Measurements from ENCODE around the gene GPBAR1.

GPBAR1 gene, protein sequence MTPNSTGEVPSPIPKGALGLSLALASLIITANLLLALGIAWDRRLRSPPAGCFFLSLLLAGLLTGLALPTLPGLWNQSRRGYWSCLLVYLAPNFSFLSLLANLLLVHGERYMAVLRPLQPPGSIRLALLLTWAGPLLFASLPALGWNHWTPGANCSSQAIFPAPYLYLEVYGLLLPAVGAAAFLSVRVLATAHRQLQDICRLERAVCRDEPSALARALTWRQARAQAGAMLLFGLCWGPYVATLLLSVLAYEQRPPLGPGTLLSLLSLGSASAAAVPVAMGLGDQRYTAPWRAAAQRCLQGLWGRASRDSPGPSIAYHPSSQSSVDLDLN
- long read RNA-seq, donor 1, partial matches to known transcripts, result 0 of 1 reads
- long read RNA-seq, donor 1, other reads (novel, unspliced or antisense), result 0 of 1 reads
- long read RNA-seq, donor 2, result 0 reads
- long read RNA-seq, donor 3, partial matches to known transcripts, result 0 of 1 reads
- long read RNA-seq, donor 3, other reads (novel, unspliced or antisense), result 0 of 1 reads
- long read RNA-seq, donor 4, partial matches to known transcripts, result 0 of 1 reads
- long read RNA-seq, donor 4, other reads (novel, unspliced or antisense), result 0 of 1 reads
- long read RNA-seq, donor 5, result 0 reads
- long read RNA-seq, donor 6, partial matches to known transcripts, result 0 of 3 reads
- long read RNA-seq, donor 6, other reads (novel, unspliced or antisense), result 0 of 3 reads
- long read RNA-seq, donor 7, partial matches to known transcripts, result 0 of 5 reads
- long read RNA-seq, donor 7, other reads (novel, unspliced or antisense), result 0 of 5 reads
- long read RNA-seq, donor 8, partial matches to known transcripts, result 0 of 4 reads
- long read RNA-seq, donor 8, other reads (novel, unspliced or antisense), result 0 of 4 reads

DNA sequence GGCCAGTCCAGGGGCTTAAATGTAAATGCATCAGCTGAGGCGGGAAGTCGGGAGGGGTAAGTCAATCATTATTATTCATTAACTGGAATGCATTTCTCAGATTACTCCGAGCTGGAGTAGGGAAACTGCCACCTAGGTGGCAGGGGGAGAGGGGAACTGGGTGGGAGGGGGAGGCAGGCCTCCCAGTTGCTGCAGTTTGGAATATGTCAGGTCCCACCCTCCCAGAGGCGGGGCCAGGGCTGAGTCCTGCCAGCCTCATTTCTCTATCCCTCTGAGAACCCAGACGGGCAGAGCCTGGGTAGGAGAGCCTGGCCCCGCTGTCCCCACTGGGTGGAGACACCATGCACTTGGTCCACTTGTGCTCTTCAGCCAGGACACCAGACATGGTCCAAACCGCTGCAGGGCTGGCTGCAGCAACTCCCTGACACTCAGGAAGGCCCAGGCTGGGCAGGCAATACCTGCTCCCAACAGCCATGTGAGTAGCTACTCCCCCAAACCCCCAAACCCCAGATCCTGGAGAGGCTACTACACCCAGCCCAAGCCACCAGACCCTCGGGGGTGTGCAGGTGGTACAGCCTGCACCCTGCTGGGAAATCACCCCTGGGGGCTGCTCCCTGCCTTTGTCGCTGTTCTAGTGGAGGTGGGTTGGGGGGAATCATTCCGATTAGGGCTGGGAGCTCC lies at the start of gene GPBAR1:
Gene GPBAR1, plus strand, starts transcription at position 274 of the 681 bp plus-strand sequence. CDS start 1,710 bp downstream, outside the sequence.
- DNase-seq, result peak; percentile 43

DNA sequence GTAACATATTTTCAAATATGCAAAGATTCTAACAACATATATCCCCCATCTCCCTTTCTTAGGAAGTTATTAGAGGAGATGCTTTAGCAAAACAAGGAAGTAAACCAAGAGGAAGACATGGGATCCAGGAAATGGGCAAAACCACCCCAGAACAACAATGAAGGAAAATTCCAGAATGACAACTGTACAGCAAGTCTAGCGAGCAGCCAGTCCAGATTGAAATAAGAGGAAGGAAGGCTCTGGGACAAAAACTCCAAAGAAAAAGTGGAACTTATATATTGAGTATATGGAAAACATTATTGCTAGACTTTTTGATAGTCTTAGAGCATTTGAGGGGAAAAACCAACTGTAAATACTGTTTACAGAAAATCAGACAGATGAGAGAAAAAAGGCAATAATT lies 46.7 kb upstream of the GPBAR1 start:
- DNase-seq, result no peak

DNA sequence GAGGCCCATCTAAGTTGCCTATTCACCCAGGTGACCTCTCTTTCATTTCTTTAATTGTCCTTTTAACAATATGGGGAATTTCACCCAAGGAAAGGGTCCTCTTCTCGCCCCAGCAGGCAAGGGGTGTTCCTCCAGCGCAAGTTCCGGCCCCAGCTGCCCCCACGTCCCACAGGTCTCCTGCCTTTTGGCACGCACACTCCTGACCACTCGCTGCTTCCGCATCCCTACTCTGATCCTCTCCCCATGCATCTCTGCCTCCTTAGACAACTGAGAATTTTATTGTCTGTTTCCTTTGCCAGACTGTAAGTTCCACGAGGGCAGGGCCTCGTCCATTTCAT lies 44.5 kb upstream of the GPBAR1 start:
- DNase-seq, result no peak

- peak; percentile 91 for DNase-seq
Observed at GRCh38 chr2:218216674-218217359, 44.0 kb upstream of the GPBAR1 start, which contains the start of gene ARPC2. Gene ARPC2, plus strand, starts transcription at chr2:218217189. Its CDS starts 282 bp downstream, at chr2:218217471.

DNA sequence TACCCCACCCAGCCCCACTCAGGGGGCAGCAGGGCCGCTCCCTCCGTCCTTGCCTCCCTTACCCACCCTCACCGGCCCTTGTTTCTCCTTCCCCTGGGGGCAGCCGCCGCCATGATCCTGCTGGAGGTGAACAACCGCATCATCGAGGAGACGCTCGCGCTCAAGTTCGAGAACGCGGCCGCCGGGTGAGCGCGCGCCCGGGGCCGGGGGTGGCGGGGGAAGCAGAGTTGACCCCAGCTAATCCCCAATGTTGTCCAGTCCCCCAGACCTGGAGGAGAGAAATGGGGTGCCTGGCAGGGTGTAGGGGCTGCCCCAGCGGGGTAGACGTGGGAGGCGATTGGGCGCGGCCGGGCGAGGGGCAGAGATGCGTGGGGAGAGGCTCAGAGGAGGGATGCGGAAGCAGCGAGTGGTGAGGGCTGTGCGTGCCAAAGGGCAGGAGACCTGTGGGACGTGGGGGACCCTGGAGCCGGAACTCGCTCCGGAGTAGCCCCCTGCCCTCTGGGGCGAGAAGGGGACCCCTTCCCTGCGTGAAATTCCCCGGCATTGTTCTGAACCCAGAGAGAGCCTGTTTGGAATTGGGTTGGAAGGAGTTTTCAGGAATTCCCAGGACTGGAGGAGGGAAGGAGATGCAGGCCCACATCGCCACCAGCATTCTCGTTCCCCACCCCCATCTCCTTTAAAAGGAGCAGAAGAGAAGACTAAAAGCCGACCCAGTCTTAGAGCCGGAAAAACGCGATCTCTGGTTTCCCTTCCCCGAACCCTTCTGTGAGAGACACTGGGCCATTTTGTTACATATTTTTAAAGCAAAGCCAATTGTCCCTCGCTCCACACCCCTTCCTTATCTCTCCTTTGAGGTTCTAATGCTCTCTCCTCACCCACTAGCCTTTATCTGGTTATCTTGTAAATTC lies 43.2 kb upstream of the GPBAR1 start:
- DNase-seq, result peak; percentile 75

DNA sequence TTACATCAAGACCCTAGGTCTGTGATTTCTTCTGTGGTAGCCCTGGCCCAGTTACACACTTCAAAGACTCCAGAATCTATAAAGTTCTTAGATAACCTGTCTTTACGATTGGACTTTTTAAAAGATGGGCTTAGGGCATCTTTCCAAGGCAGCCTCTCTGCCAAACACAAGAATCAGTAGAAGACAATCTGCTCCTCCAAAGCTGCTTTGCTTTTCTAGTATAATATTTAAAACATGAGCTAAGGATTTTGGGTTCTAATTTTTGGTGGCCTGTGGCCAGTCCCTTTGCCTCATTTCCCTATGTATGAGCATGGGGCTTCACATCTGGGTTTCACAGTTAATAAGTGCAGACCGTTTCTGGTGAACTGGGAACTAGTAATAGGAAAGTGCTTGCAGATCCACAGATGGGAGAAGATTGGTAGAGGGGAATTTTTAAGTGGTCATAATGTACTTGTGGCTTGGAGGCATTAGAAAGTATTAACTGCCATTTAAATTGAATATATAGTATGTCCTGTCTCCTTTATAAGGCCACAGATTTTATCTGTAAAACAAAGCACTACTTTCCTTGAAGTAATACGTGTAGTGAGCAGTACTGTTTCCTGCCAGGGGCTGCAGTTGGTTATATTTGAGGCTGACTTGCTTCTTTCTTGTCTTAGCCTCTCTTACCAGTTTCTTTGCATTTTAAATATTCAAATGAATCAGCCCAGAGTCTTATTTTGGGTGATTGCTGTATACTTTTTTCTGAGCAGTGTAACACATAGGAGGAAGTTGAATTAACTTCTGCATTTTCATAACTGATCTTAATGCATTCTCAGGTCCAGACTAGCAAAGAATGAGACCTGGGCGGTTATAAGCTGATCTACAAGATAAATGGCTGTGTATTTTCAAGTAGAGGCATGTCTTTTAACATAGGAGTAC lies 42.3 kb upstream of the GPBAR1 start:
- DNase-seq, result no peak

DNA sequence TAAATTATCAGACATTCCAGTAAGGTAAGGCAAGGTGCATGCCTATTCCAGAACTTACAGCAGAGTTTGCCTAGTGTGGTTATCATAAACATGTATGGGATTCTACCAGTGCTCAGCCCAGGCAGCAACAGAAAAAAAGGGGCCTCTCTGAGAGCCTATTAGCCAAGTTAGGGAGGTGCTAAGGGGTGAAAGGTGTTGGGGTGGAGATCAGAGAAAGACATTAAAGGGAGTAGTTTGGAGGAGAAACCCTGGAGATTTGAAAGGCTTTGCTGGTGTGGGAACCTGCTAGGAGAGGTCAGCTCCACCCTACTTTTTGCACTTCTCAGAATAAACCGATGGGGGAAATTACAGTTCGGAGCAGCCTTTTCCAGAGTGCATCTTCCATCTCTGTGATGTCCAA lies 40.9 kb upstream of the GPBAR1 start:
- DNase-seq, result no peak

DNA sequence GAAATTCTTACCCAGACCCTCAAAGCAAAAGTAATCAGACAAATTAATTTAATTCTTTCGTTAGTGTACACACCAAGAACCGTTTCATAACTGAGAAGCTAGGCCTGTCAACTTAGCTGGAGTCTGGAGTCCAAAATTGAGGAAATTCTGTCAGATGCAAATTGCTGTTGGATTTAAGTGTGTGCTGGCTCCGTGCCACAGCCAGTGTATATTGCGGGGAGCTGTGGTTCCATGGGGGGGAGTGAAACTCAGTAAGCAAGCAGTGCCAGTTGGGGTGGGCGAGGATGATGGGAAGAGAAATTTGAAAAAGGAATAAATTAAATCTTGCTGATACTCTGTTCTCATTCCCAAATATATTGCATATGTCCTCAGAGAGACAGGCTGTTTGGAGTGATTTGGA lies 39.8 kb upstream of the GPBAR1 start:
- DNase-seq, result no peak

GRCh38 chr2:218223046-218223445 lies 37.8 kb upstream of the GPBAR1 start:
- no peak for DNase-seq

- DNase-seq, result no peak
Observed at GRCh38 chr2:218224186-218224585, 36.6 kb upstream of the GPBAR1 start.

GRCh38 chr2:218226903-218227302 lies 33.9 kb upstream of the GPBAR1 start:
- DNase-seq, result no peak

DNA sequence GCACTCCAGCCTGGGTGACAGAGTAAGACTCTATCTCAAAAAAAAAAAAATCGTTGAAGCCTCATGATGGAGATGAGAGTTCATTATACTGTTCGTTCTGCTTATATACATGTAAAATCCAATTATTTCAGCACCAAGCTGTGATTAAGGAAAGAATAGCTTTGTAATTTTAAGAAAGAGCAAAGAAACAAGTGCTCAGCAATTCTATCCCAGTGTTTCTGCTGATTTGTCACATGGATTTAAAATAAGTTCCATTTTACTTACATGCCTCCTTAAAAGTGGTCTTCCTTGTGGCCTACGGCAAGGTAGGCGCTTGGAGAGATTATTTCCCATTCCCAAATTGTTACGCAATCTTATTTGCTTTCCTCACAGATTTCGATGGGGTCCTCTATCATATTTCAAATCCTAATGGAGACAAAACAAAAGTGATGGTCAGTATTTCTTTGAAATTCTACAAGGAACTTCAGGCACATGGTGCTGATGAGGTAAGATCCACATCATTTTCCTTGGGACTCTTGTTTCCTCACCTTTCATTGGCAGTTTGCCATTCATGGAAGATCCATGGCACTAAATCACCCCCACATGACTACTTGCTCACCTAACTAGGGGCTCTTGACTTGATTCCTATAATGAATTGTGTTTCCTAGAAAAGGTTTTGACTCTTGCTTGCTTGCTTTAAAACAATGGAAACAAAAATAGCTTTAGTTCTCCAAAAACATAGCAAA lies 32.3 kb upstream of the GPBAR1 start:
- no peak for DNase-seq

DNA sequence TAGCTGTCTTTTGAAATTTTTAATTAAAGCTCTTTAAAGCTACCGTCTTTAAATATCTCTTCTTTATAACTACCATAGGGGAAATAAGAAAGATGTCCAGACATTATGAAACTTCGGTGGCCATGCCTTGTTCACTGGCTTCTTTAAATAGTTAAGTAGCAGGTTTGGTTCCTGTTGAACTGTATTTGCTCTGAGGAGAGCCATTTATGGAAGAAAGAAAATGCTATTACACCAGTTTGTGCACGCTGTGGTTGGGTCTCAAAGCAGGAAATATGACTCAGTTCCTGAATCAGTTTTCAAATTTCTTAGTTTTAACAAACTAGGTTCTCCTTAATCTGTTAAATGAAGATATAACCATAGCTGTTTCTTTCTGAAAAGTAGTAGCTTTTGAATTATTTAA lies 31.6 kb upstream of the GPBAR1 start:
- no peak for DNase-seq

- no peak for DNase-seq
Observed at GRCh38 chr2:218229851-218230250, 31.0 kb upstream of the GPBAR1 start.

- no peak for DNase-seq
Observed at GRCh38 chr2:218230882-218231281, 29.9 kb upstream of the GPBAR1 start.

DNA sequence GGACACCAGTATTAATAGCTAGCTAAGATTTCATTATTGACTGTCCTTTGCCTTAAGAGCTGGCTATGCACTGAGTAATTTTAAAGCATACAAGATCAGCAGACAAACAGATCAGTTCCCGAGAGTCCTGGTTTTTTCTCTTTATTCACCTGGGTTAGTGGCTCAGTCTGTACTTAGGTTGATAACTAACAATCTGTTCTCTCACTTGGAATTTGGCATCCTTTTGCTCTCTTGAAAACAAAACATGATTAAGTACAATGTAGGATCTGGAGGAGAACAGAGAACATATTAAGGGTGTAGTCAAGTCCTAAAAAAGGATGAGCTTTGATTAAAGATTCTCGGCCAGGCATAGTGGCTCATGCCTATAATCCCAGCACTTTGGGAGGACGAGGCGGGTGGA lies 27.3 kb upstream of the GPBAR1 start:
- DNase-seq, result no peak

GRCh38 chr2:218234521-218234920 lies 26.3 kb upstream of the GPBAR1 start:
- DNase-seq, result no peak

GRCh38 chr2:218235017-218235416 lies 25.8 kb upstream of the GPBAR1 start:
- no peak for DNase-seq

- no peak for DNase-seq
Observed at GRCh38 chr2:218236829-218237228, 24.0 kb upstream of the GPBAR1 start.
